Muscle layer of colon (tissue), 2 donors: ENCODE results near the gene LSM5.

Experiments used
- H3K27ac ChIP-seq: one replicate; pipeline ENCODE4 v1.7.0; 2013; ENCODE audit warnings: low read depth, mild to moderate bottlenecking, low read length, moderate library complexity
- H3K27me3 ChIP-seq, 2 donors: one replicate each; pipeline ENCODE4 v1.7.0; 2013; ENCODE audit warnings: low read length in 2 of 2, mild to moderate bottlenecking in 2 of 2; ENCODE audit not compliant: insufficient read depth in 2 of 2, control insufficient read depth in 1 of 2
- H3K36me3 ChIP-seq: one replicate; pipeline ENCODE4 v1.7.0; 2013; ENCODE audit warnings: mild to moderate bottlenecking, low read length; ENCODE audit not compliant: insufficient read depth
- H3K4me1 ChIP-seq: one replicate; pipeline ENCODE4 v1.7.0; 2013; ENCODE audit warnings: mild to moderate bottlenecking, low read length; ENCODE audit not compliant: insufficient read depth
- H3K4me3 ChIP-seq, 2 donors: one replicate each; pipeline ENCODE4 v1.7.0; 2013; ENCODE audit warnings: low read length in 2 of 2, low read depth in 1 of 2, mild to moderate bottlenecking in 1 of 2, moderate library complexity in 1 of 2
- H3K9ac ChIP-seq: one replicate; pipeline ENCODE4 v1.7.0; 2013; ENCODE audit warnings: low read length
- H3K9me3 ChIP-seq: one replicate; pipeline ENCODE4 v1.7.0; 2013; ENCODE audit warnings: mild to moderate bottlenecking, low read length
- donor health status: abdominal sarcoma.
- donor health status: Adenocarcinoma of cecum.

The LSM5 gene

DNA sequence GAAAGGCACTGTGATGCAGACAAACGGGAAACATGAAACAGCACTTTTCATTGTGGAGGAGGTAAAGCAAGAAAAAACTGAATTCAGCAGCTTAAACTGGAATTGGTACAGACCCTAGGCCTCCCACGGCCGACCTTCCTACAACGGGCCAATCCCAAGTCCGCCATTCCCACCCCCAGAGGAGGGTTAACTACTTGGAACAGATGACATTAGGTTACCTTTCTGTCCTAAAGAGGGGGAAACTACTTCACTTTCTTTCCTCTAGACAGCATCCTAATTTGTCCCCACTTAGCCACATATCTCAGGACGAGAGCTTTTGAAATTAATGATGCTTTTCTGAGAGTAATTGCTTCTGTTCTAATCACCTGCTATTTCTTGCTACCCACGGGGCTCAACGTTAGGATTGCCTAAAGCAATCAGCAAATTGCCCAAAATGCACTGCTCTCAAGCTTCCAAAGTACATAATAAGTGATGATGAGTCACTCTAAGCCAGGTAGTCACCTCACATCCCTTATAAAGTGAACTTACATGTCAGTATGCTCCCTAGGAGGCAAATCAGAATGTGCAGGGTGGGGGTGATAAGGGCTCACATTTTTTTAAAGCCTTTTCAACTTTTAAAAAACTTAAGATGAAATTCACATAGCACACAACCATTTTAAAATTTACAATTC is 36.7 kb downstream of the LSM5 start:
- Histone ChIP-seq H3K27me3 (no peaks in the 10 kb centered on the region), H3K27ac (no peak overlapping the region), H3K36me3 (no peaks in the 10 kb centered on the region), H3K9ac (no peak overlapping the region), H3K4me3 (no peak overlapping the region), H3K9me3 (no peaks in the 10 kb centered on the region), H3K4me1 (no peaks in the 10 kb centered on the region)

GRCh38 chr7:32447218-32447617 is 43.0 kb downstream of the LSM5 start:
- no peak overlapping the region for H3K4me3 ChIP-seq
- no peaks in the 10 kb centered on the region for H3K36me3 ChIP-seq
- no peaks in the 10 kb centered on the region for H3K27me3 ChIP-seq
- H3K4me1 ChIP-seq = no peaks in the 10 kb centered on the region
- no peak overlapping the region for H3K9ac ChIP-seq
- no peak overlapping the region for H3K27ac ChIP-seq
- no peaks in the 10 kb centered on the region for H3K9me3 ChIP-seq

DNA sequence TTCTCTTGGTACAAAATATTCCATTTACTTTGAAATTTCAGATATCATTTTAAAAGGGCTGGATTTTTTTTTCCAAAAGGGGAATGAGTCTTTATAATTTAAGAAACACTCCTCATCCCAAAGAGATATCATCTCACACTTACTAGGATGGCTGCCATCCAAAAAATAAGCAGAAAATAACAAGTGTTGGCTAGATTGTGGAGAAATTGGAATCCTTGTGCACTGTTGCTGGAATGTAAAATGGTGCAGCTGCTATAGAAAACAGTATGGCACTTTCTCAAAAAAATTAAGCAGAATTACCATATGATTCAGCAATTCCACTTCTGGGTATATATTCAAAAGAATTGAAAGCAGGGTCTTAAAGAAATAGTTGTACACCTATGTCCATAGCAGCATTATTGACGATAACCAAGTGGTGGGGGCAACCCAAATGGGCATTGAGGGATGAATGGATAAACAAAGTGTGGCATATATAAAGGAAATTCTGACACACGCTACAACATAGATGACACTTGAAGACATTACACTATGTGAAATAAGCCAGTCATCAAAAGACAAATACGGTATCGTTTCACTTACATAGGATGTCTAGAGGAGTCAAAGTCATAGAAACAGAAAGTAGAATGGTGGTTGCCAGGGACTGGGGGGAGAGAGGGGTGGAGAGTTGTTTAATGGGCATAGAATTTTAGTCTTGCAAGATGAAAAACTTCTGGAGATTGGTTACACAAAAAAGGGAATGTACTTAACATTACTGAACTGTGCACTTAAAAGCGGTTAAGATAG is 53.8 kb downstream of the LSM5 start:
- Histone ChIP-seq H3K27me3 (no peaks in the 10 kb centered on the region), H3K27ac (no peak overlapping the region), H3K9ac (no peak overlapping the region), H3K4me1 (no peaks in the 10 kb centered on the region), H3K4me3 (no peak overlapping the region), H3K9me3 (no peaks in the 10 kb centered on the region), H3K36me3 (no peaks in the 10 kb centered on the region)
